Measurements from ENCODE around the gene GRIK2. TPM values are rescaled to one million over a fixed set of nuclear protein-coding genes. Genes with fewer than 3 reads are reported as not detected.

GRIK2 gene
- total and polyA plus RNA-seq, 2 of the 4 experiments (the other 2 are of a cell fraction) = 8.2 to 15.2 TPM

DNA sequence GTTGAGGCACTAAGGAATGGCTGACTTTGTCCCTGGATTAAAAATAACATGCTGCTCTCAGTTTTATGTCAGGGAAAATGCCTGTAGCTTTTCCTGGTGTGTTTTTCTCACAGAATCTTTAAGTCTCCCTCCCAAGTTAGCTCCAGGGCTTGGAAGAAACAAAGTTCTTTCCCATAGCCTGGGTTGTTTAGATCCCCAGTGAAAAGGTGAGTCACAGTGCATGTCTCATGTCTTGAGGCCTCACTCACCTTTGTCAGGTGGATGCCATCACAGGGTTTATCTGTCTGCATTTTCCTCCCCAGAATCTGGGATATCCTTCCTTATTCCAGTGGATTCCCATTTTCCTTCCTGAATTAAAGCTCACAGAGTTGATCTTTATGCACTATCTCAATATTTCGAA is 722.4 kb downstream of the GRIK2 start:
- CTCF ChIA-PET = no interaction called here
- WGBS, 2 experiments (ENCODE audit: extremely low coverage in 2 of 2, insufficient read length in 1 of 2) = no CpG with 5 or more reads among the region's 1 CpG
- TF ChIP-seq RCOR1 (IDR thresholded peaks at IDR 0.05; ENCODE audit: insufficient replicate concordance, low read length) (no peak), MAFK (IDR thresholded peaks at IDR 0.05; ENCODE audit: low read depth, low read length) (no peak)
- no peak overlapping the region for H2BK120ac ChIP-seq (ENCODE audit: low read depth, low read length)
- H3K4me2 ChIP-seq (ENCODE audit: low read depth, low read length) = no peak overlapping the region
- H2BK5ac ChIP-seq (ENCODE audit: low read depth, low read length, poor library complexity, severe bottlenecking) = no peak overlapping the region
- no peak overlapping the region for H3K56ac ChIP-seq (ENCODE audit: extremely low read depth, insufficient read depth, low read length)
- H3K4me3 ChIP-seq (ENCODE audit: insufficient read depth, low read depth, low read length) = no peak overlapping the region
- no peaks in the 10 kb centered on the region for H3K27me3 ChIP-seq (ENCODE audit: control insufficient read depth, insufficient read depth, low read length)
- dilution Hi-C loops (cut with HindIII; ENCODE audit: low sequenced_read_pairs, unreplicated experiment) = no loop called here
- no peaks in the 10 kb centered on the region for H3K36me3 ChIP-seq (ENCODE audit: control insufficient read depth, insufficient read depth, low read length)
- no peak overlapping the region for H4K8ac ChIP-seq (ENCODE audit: low read depth in 2 of 2, low read length in 2 of 2)
- H2AK5ac ChIP-seq (ENCODE audit: low read depth, low read length) = no peak overlapping the region
- no peaks in the 10 kb centered on the region for H3K9me3 ChIP-seq (ENCODE audit: control insufficient read depth, insufficient read depth, low read length)
- H2AFZ ChIP-seq (replicated peaks; ENCODE audit: low read length, poor library complexity) = no peak overlapping the region
- no peak overlapping the region for H2BK15ac ChIP-seq (ENCODE audit: low read depth, low read length)
- POLR2A ChIA-PET (ENCODE audit: unreplicated experiment) = no interaction called here
- H4K20me1 ChIP-seq (ENCODE audit: insufficient read depth, low read length) = no peaks in the 10 kb centered on the region
- no peak overlapping the region for H4K5ac ChIP-seq (ENCODE audit: low read depth, low read length)
- ATAC-seq (ENCODE audit: low read depth) = no peak
- no peak overlapping the region for H3K27ac ChIP-seq (ENCODE audit: insufficient read depth, low read length)
- H3K4me1 ChIP-seq (ENCODE audit: control insufficient read depth, insufficient read depth, low read length) = no peaks in the 10 kb centered on the region
- H3K18ac ChIP-seq (ENCODE audit: low read depth, low read length) = no peak overlapping the region
- in situ Hi-C loops (cut with MboI; ENCODE audit: low sequenced_read_pairs) = no loop called here
- no peaks in the 10 kb centered on the region for H3K9me1 ChIP-seq (ENCODE audit: insufficient read depth, low read length)
- H3K9ac ChIP-seq (ENCODE audit: low read depth, low read length) = no peak overlapping the region
- no peak overlapping the region for H3K23ac ChIP-seq (ENCODE audit: low read depth, low read length)
- H3K14ac ChIP-seq (replicated peaks; ENCODE audit: low read depth, low read length) = no peak overlapping the region
- no peak for DNase-seq
- intact Hi-C loops (cut with micrococcal nuclease) = no loop called here
- no peak overlapping the region for H2BK20ac ChIP-seq (ENCODE audit: low read depth, low read length)
- H4K91ac ChIP-seq (ENCODE audit: insufficient read depth, low read depth, low read length) = no peak overlapping the region
- no peaks in the 10 kb centered on the region for H3K79me1 ChIP-seq (ENCODE audit: low read depth in 1 of 2, low read length in 2 of 2)
- BruUV-seq (replicated peaks) = no TSS peak
- H2AK9ac ChIP-seq (replicated peaks; ENCODE audit: low read depth, low read length, poor library complexity) = no peak overlapping the region
- no peak overlapping the region for H3K4ac ChIP-seq (ENCODE audit: low read depth, low read length)

Data from IMR-90 (cell line).